NCI-H2196 treated with DMSO at 0.1 percent for 48 hours (cell line): ENCODE measurements around the gene VSNL1.

Experiments used
- DNase-seq: peaks from one replicate; lab custom pipeline; 2025; ENCODE audit not compliant: unreplicated experiment; lab: John Stamatoyannopoulos, UW

The VSNL1 gene

GRCh38 chr2:17540093-17540812, at the start of gene VSNL1:
TSS of gene VSNL1 (plus strand) at chr2:17540696. CDS start at chr2:17592075, 51,379 bp downstream.
- DNase-seq: no peak

GRCh38 chr2:17495590-17495989, 44.9 kb upstream of the VSNL1 start:
- DNase-seq: no peak

- DNase-seq: no peak
These were observed 42.8 kb upstream of the VSNL1 start for GRCh38 chr2:17497718-17498117.

GRCh38 chr2:17506736-17507616, 33.5 kb upstream of the VSNL1 start:
- no peak for DNase-seq

- no peak for DNase-seq
These were observed 24.8 kb upstream of the VSNL1 start for GRCh38 chr2:17515652-17516051.

GRCh38 chr2:17517481-17518211, 22.9 kb upstream of the VSNL1 start:
- DNase-seq: no peak

GRCh38 chr2:17518212-17519154, 22.0 kb upstream of the VSNL1 start, which contains the start of gene RAD51AP2:
TSS of gene RAD51AP2 (minus strand) at chr2:17518440. CDS start at chr2:17518415, 25 bp downstream.
- no peak for DNase-seq

GRCh38 chr2:17519486-17519885, 21.0 kb upstream of the VSNL1 start:
- DNase-seq: no peak

- DNase-seq: no peak
These were observed 19.7 kb upstream of the VSNL1 start for GRCh38 chr2:17520761-17521160.

- no peak for DNase-seq
These were observed 18.9 kb upstream of the VSNL1 start for GRCh38 chr2:17521621-17522020.

GRCh38 chr2:17522303-17522702, 18.2 kb upstream of the VSNL1 start:
- no peak for DNase-seq

- DNase-seq: no peak
These were observed 10.7 kb upstream of the VSNL1 start for GRCh38 chr2:17529771-17530170.

- DNase-seq: no peak
These were observed 7.0 kb upstream of the VSNL1 start for GRCh38 chr2:17533546-17533945.

- DNase-seq: no peak
These were observed 4.1 kb upstream of the VSNL1 start for GRCh38 chr2:17536416-17536815.

GRCh38 chr2:17538022-17538843, 2.3 kb upstream of the VSNL1 start:
- DNase-seq: no peak

- no peak for DNase-seq
These were observed 1.5 kb upstream of the VSNL1 start for GRCh38 chr2:17538844-17539554.

- no peak for DNase-seq
These were observed 844 bp upstream of the VSNL1 start for GRCh38 chr2:17539611-17540092.

GRCh38 chr2:17540813-17541530, 476 bp downstream of the VSNL1 start:
- no peak for DNase-seq
